Gastrocnemius medialis (tissue), 4 donors: ENCODE data around the gene TDRD5.

ENCODE experiments used
- POLR2A ChIP-seq, 2 donors: fragments of 450-650 bp; IDR thresholded peaks; one replicate each; pipeline ENCODE4 v1.6.1; 2017; ENCODE audit warnings: antibody characterized with exemption in 2 of 2, mild to moderate bottlenecking in 2 of 2, moderate library complexity in 2 of 2
- TF ChIP-seq, protein P1 (sequence below), 5 experiments: fragments of 450-650 bp in 3 of 5; fragments of 200-600 bp in 2 of 5; sonication (generic) in 2 of 5; IDR thresholded peaks in 4 of 5; conservative IDR thresholded peaks in 1 of 5; 1 replicate in 4 of 5; 2 replicates in 1 of 5; pipeline ENCODE4 v1.5.1; 2016 to 2019; ENCODE audit warnings: antibody characterized with exemption in 5 of 5, mild to moderate bottlenecking in 3 of 5, moderate library complexity in 3 of 5

- TF ChIP-seq, protein P1, sequence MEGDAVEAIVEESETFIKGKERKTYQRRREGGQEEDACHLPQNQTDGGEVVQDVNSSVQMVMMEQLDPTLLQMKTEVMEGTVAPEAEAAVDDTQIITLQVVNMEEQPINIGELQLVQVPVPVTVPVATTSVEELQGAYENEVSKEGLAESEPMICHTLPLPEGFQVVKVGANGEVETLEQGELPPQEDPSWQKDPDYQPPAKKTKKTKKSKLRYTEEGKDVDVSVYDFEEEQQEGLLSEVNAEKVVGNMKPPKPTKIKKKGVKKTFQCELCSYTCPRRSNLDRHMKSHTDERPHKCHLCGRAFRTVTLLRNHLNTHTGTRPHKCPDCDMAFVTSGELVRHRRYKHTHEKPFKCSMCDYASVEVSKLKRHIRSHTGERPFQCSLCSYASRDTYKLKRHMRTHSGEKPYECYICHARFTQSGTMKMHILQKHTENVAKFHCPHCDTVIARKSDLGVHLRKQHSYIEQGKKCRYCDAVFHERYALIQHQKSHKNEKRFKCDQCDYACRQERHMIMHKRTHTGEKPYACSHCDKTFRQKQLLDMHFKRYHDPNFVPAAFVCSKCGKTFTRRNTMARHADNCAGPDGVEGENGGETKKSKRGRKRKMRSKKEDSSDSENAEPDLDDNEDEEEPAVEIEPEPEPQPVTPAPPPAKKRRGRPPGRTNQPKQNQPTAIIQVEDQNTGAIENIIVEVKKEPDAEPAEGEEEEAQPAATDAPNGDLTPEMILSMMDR (IDR thresholded peaks at IDR 0.05 in 4 of 5, conservative IDR thresholded peaks at IDR 0.05 in 1 of 5), result no peak
- no peak for TF ChIP-seq POLR2A (IDR thresholded peaks at IDR 0.05)
Observed at GRCh38 chr1:179714159-179714558, 122.5 kb downstream of the TDRD5 start.
